Activated CD4-positive, alpha-beta T cell treated with anti-CD3 and anti-CD28 coated beads, Interleukin-2, amount 10 ng/mL, durations not matched to agents 7 days and 5 days (primary cell): Measurements from ENCODE around the gene TRIM8. TPM values are rescaled to one million over a fixed set of nuclear protein-coding genes. Genes with fewer than 3 reads are reported as not detected.

Experiments used
- CTCF ChIA-PET: fragments of 350-600 bp; sonication (Branson Sonifier 250); formaldehyde crosslinking; loops from one replicate; lab custom pipeline; 2021; ENCODE audit warnings: antibody characterized with exemption; lab: Charles Lee
- POLR2A ChIA-PET: fragments of 350-600 bp; sonication (Branson Sonifier 250); formaldehyde crosslinking; loops from one replicate; lab custom pipeline; 2021; ENCODE audit warnings: antibody characterized with exemption; lab: Charles Lee
- DNase-seq: peaks from one replicate; pipeline ENCODE4 v3.0.0-alpha.2; 2020
- H3K27ac Mint-ChIP-seq: one replicate; pipeline ENCODE4 v1.8.0; 2021; ENCODE audit warnings: mild to moderate bottlenecking, moderate library complexity, mixed read lengths
- H3K27me3 Mint-ChIP-seq: one replicate; pipeline ENCODE4 v1.8.0; 2021; ENCODE audit warnings: mixed read lengths
- H3K36me3 Mint-ChIP-seq: one replicate; pipeline ENCODE4 v1.8.0; 2021; ENCODE audit warnings: low read depth, mixed read lengths
- H3K4me1 Mint-ChIP-seq: one replicate; pipeline ENCODE4 v1.8.0; 2021; ENCODE audit warnings: mixed read lengths
- H3K4me3 Mint-ChIP-seq: one replicate; pipeline ENCODE4 v1.8.0; 2021; ENCODE audit warnings: mild to moderate bottlenecking, moderate library complexity, mixed read lengths
- H3K9me3 Mint-ChIP-seq: one replicate; pipeline ENCODE4 v1.8.0; 2021; ENCODE audit warnings: mixed read lengths
- total RNA-seq, 2 experiments: library from RNA; stranded (reverse); gene quantifications; one replicate each; pipeline ENCODE4 v1.2.3, GENCODE V29; 2021

The TRIM8 gene
- total RNA-seq, 2 experiments from 2014 or later, result 40.2 to 42.7 TPM

DNA sequence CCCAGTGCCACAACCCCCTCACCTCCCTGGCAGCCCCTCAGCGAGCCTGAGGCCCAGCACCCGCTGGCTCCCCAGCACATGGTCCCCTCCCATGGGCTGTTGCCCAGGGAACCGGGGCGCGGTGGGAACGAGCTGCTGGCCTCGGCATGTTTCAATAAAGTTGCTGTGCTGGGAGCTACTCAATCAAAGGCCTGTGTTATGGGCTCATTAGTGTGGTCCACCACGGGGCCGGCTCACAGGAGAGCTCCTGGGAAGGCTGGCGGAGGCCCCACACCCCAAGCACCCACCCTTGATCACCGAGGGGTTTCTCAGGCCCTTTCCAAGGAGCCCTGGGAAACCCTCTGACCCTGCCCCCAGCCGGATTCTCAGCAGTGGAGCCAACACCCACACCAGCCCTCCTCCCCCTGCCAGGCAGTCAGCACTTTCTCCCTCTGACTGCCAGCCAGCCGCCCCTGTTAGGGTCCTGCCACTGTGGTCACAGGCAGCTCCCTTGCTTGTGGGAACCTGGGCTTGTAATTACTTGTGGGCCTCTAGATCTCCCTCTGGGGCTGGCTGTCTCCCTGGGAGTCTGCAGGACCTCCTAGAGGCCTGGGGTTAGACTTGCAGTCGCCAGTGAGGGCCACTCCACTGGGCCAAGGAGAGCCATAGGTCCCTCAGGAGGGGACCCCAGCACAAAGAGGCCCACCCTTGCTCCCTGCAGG lies 24.8 kb upstream of the TRIM8 start:
- Mint-ChIP-seq H3K27ac (no peak overlapping the region), H3K4me3 (no peak overlapping the region), H3K36me3 (peaks cover 4% of the 10 kb centered on the region), H3K4me1 (peaks cover 7% of the 10 kb centered on the region), H3K27me3 (no peaks in the 10 kb centered on the region), H3K9me3 (no peaks in the 10 kb centered on the region)
- CTCF ChIA-PET, result interaction anchor here (1.1 kb wide), 1 partner anchor 16 kb away, joined by 3 read pairs; no protein-coding TSS in a partner anchor
- DNase-seq, result no peak
- POLR2A ChIA-PET, result no interaction called here

GRCh38 chr10:102620138-102620590 lies 24.1 kb upstream of the TRIM8 start:
- H3K9me3 Mint-ChIP-seq, result no peaks in the 10 kb centered on the region
- no peak for DNase-seq
- no peak overlapping the region for H3K4me3 Mint-ChIP-seq
- no peak overlapping the region for H3K27ac Mint-ChIP-seq
- peaks cover 7% of the 10 kb centered on the region for H3K4me1 Mint-ChIP-seq
- H3K36me3 Mint-ChIP-seq, result peaks cover 4% of the 10 kb centered on the region
- ChIA-PET CTCF (no interaction called here), POLR2A (no interaction called here)
- H3K27me3 Mint-ChIP-seq, result no peaks in the 10 kb centered on the region

DNA sequence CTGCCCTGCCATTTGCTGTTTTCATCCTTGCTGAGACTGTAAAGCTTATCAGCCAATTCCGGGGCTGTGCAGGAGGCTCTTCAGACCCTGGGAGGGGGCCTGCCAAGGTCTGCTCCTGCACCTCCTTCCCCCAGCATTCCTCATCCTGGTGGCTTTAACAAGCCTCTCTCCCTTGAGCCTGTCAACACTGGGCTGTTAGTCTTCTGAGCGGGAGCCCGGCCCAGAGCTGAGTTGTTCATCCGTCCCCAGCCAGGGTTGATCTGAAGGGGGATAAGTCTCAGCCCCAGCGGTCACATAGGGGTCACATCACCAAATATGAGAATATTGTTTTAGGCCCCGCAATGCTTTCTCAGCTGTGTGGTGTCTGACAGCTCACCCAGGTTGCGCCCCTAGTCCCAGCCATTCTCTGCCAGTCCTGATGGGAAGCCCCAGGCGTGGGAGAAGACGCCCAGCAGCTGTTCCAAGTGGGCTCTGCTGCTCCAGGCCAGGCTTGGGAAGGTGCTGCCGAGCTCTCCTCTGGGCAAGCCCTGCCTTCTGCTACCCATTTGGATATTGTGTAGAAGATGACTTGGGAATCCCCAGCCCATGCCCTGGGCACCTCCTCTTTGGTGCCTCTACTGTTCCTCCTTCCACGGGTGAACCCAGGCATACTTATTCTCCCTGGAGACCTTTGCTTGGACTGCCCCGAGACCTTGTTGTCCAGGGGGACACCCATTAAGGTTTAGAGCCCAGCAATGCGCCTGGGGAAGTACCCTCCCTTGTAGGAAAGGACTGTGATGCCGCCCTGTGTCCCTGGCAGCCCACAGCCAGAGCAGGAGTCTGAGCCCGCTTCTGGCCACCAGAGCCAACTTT lies 23.5 kb upstream of the TRIM8 start:
- H3K27ac Mint-ChIP-seq, result peak overlapping the region; percentile 57
- ChIA-PET POLR2A (no interaction called here), CTCF (interaction anchor here (0.5 kb wide), 1 partner anchor 600 kb away, joined by 3 read pairs; no protein-coding TSS in a partner anchor)
- H3K9me3 Mint-ChIP-seq, result no peaks in the 10 kb centered on the region
- no peak overlapping the region for H3K4me3 Mint-ChIP-seq
- no peak for DNase-seq
- no peaks in the 10 kb centered on the region for H3K27me3 Mint-ChIP-seq
- H3K4me1 Mint-ChIP-seq, result peaks cover 5% of the 10 kb centered on the region
- peaks cover 4% of the 10 kb centered on the region for H3K36me3 Mint-ChIP-seq

- H3K4me1 Mint-ChIP-seq, result peaks cover 2% of the 10 kb centered on the region
- CTCF ChIA-PET, result interaction anchor here (0.5 kb wide), 1 partner anchor 601 kb away, joined by 3 read pairs; no protein-coding TSS in a partner anchor
- POLR2A ChIA-PET, result no interaction called here
- H3K4me3 Mint-ChIP-seq, result no peak overlapping the region
- no peaks in the 10 kb centered on the region for H3K9me3 Mint-ChIP-seq
- DNase-seq, result no peak
- peak overlapping the region; percentile 5 for H3K27ac Mint-ChIP-seq
- H3K36me3 Mint-ChIP-seq, result peaks cover 4% of the 10 kb centered on the region
- H3K27me3 Mint-ChIP-seq, result no peaks in the 10 kb centered on the region
Measured at GRCh38 chr10:102621443-102622325, 22.6 kb upstream of the TRIM8 start.

DNA sequence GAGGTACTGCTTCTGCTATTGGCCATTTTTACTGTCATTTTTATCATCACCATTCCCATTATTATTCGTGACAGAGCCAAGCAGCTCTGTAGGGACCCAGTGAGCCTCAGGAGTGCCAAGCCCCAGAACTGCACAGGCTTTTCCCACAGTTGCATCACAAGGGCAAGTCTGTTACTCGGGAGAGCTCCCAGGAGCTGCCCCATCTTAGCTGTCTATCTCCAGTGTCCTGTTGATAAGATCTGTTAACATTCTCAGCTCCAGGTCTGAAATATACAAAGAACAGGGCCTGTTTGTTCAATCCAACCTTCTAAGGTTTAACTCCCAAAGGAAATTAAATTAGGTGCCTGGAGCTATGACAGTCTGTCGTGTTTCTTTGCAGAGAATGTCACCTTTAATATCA lies 20.2 kb upstream of the TRIM8 start:
- no peak for DNase-seq
- Mint-ChIP-seq H3K27me3 (no peaks in the 10 kb centered on the region), H3K36me3 (no peaks in the 10 kb centered on the region), H3K4me1 (peaks cover 2% of the 10 kb centered on the region), H3K9me3 (no peaks in the 10 kb centered on the region), H3K4me3 (no peak overlapping the region), H3K27ac (no peak overlapping the region)
- ChIA-PET CTCF (interaction anchor here (0.8 kb wide), 1 partner anchor 8 kb away, joined by 3 read pairs; no protein-coding TSS in a partner anchor), POLR2A (no interaction called here)

DNA sequence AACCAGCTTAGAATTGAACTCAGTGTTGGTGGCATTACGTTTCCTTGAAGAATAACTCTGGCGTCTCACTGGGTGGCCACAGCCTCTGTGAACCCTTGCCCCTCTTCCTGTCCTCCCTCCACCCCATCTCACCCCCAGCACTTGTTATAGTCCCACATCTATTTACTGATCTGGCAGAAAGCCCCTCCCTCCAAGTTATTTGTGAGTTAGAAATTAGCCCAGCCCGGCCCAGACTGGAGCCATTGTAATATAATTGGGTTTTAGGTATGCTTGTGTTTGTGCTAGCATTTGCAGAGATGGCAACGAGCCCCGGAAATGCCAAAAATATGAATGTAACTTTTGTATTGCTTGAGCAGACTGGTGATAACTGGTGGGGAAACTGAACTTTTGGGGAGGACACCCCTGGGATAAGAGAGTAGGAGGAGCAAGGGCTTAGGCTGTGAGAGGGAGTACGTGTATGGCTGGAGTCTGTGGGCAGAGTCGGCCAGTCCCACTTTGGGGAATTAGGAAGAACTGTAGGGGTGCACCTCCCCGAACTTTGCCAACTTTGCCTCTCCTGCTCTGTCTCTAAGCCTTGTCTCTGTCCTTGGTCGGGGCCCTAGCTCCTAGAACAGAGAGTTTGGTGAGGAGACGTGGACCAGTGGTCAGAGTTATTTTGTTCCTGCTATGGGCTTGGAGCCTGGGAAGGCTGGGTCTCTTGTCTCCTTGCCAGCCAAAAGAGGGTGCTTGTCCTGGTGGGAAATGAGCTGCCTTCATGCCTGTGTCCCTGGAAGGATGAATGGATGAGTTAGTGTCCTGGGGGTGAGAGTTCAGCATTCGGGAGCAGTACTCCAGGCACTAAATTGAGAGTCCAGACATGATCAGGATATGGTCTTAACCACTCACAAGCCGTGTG lies 19.3 kb upstream of the TRIM8 start:
- POLR2A ChIA-PET, result interaction anchor here (0.6 kb wide), 1 partner anchor 153 kb away, joined by 3 read pairs; no protein-coding TSS in a partner anchor
- no peak for DNase-seq
- H3K4me1 Mint-ChIP-seq, result peaks cover 2% of the 10 kb centered on the region
- H3K4me3 Mint-ChIP-seq, result no peak overlapping the region
- CTCF ChIA-PET, result interaction anchor here (0.5 to 1.5 kb wide), 2 partner anchors 20 to 88 kb away, joined by 3 to 5 read pairs; partner anchors contain the start of gene TRIM8
- H3K36me3 Mint-ChIP-seq, result no peaks in the 10 kb centered on the region
- no peaks in the 10 kb centered on the region for H3K9me3 Mint-ChIP-seq
- H3K27me3 Mint-ChIP-seq, result no peaks in the 10 kb centered on the region
- no peak overlapping the region for H3K27ac Mint-ChIP-seq

- Mint-ChIP-seq H3K4me3 (no peak overlapping the region), H3K4me1 (peaks cover 3% of the 10 kb centered on the region), H3K27me3 (no peaks in the 10 kb centered on the region), H3K36me3 (no peaks in the 10 kb centered on the region), H3K27ac (no peak overlapping the region), H3K9me3 (no peaks in the 10 kb centered on the region)
- no peak for DNase-seq
- ChIA-PET CTCF (interaction anchor here (0.7 to 1.5 kb wide), 3 partner anchors 18 to 123 kb away, joined by 3 to 5 read pairs (median 3); partner anchors contain the start of gene TRIM8), POLR2A (no interaction called here)
Measured at GRCh38 chr10:102626026-102626685, 18.1 kb upstream of the TRIM8 start.

- DNase-seq, result no peak
- H3K4me3 Mint-ChIP-seq, result no peak overlapping the region
- H3K4me1 Mint-ChIP-seq, result peaks cover 13% of the 10 kb centered on the region
- H3K36me3 Mint-ChIP-seq, result peaks cover 2% of the 10 kb centered on the region
- H3K27ac Mint-ChIP-seq, result no peak overlapping the region
- ChIA-PET POLR2A (interaction anchor here (0.8 kb wide), 1 partner anchor 8 kb away, joined by 3 read pairs; no protein-coding TSS in a partner anchor), CTCF (interaction anchor here (0.7 to 1.4 kb wide), 3 partner anchors 12 to 130 kb away, joined by 3 read pairs; no protein-coding TSS in a partner anchor)
- H3K27me3 Mint-ChIP-seq, result no peaks in the 10 kb centered on the region
- no peaks in the 10 kb centered on the region for H3K9me3 Mint-ChIP-seq
Measured at GRCh38 chr10:102627291-102627735, 17.0 kb upstream of the TRIM8 start.

DNA sequence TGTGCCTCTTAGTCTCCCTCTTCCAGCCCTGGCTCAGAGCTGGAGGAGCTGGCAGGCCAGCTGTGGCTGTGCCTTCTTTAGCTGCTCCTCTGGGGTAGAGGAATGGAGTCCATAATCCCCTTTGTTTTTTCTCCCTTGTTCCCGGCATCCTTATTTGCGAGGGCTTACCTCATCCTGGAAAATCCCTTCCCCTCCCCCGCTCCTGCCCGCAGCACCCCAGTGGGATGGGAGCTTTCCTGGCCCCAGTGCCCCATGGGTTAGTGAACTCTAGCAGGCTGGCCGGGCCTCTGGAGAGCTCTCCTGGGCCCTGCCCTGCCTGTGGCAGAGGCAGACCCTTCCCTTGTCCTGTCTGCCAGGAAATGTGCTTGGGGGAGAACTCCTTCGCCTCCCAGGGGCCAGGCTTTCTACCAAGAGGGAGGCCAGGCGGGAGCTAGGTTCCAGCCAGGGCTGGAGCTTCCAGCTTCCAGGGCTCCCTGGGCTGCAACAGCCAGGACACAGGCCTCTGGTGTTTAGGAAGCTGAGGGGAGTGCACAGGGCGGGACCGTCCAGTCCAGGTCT lies 16.5 kb upstream of the TRIM8 start:
- H3K9me3 Mint-ChIP-seq, result no peaks in the 10 kb centered on the region
- ChIA-PET POLR2A (interaction anchor here (0.8 kb wide), 1 partner anchor 8 kb away, joined by 3 read pairs; no protein-coding TSS in a partner anchor), CTCF (interaction anchor here (0.7 to 1.4 kb wide), 3 partner anchors 11 to 130 kb away, joined by 3 to 5 read pairs (median 3); no protein-coding TSS in a partner anchor)
- H3K4me3 Mint-ChIP-seq, result no peak overlapping the region
- H3K36me3 Mint-ChIP-seq, result peaks cover 2% of the 10 kb centered on the region
- H3K4me1 Mint-ChIP-seq, result peaks cover 18% of the 10 kb centered on the region
- no peak for DNase-seq
- no peak overlapping the region for H3K27ac Mint-ChIP-seq
- no peaks in the 10 kb centered on the region for H3K27me3 Mint-ChIP-seq

- H3K27me3 Mint-ChIP-seq, result no peaks in the 10 kb centered on the region
- H3K36me3 Mint-ChIP-seq, result peaks cover 2% of the 10 kb centered on the region
- no peaks in the 10 kb centered on the region for H3K9me3 Mint-ChIP-seq
- ChIA-PET CTCF (interaction anchor here (0.5 to 1.2 kb wide), 3 partner anchors 11 to 449 kb away, joined by 3 to 5 read pairs (median 3); no protein-coding TSS in a partner anchor), POLR2A (no interaction called here)
- H3K4me3 Mint-ChIP-seq, result no peak overlapping the region
- H3K27ac Mint-ChIP-seq, result no peak overlapping the region
- DNase-seq, result no peak
- peaks cover 25% of the 10 kb centered on the region for H3K4me1 Mint-ChIP-seq
Measured at GRCh38 chr10:102628451-102628911, 15.8 kb upstream of the TRIM8 start.
